Measurements from ENCODE around the gene CHPF.

- no peak for TF ChIP-seq CTCF (conservative IDR thresholded peaks at IDR 0.05)
- no peak for TF ChIP-seq EZH2 (IDR thresholded peaks at IDR 0.05; ENCODE audit: low read depth)
These were observed 11.3 kb downstream of the CHPF start for GRCh38 chr2:219532378-219532649.
